Activated naive CD8-positive, alpha-beta T cell (primary cell): Measurements from ENCODE around the gene TPK1.

Source experiments
- H3K27ac Mint-ChIP-seq: one replicate; pipeline ENCODE4 v1.8.0; 2021; ENCODE audit warnings: mixed read lengths
- H3K27me3 Mint-ChIP-seq: one replicate; pipeline ENCODE4 v1.8.0; 2021; ENCODE audit warnings: mixed read lengths
- H3K36me3 Mint-ChIP-seq: one replicate; pipeline ENCODE4 v1.8.0; 2021; ENCODE audit warnings: mixed read lengths
- H3K4me1 Mint-ChIP-seq: one replicate; pipeline ENCODE4 v1.8.0; 2021; ENCODE audit warnings: low read depth, mixed read lengths
- H3K4me3 Mint-ChIP-seq: one replicate; pipeline ENCODE4 v1.8.0; 2021; ENCODE audit warnings: mild to moderate bottlenecking, mixed read lengths
- H3K9me3 Mint-ChIP-seq: one replicate; pipeline ENCODE4 v1.8.0; 2021; ENCODE audit warnings: low read depth, mixed read lengths

TPK1 gene

GRCh38 chr7:144546782-144547181, 289.1 kb downstream of the TPK1 start:
- no peaks in the 10 kb centered on the region for H3K4me1 Mint-ChIP-seq
- H3K36me3 Mint-ChIP-seq = peaks cover 32% of the 10 kb centered on the region
- H3K27ac Mint-ChIP-seq = no peak overlapping the region
- H3K27me3 Mint-ChIP-seq = no peaks in the 10 kb centered on the region
- no peak overlapping the region for H3K4me3 Mint-ChIP-seq
- H3K9me3 Mint-ChIP-seq = no peaks in the 10 kb centered on the region

GRCh38 chr7:144545330-144545729, 290.5 kb downstream of the TPK1 start:
- Mint-ChIP-seq H3K9me3 (no peaks in the 10 kb centered on the region), H3K4me3 (no peak overlapping the region), H3K27me3 (no peaks in the 10 kb centered on the region), H3K36me3 (peaks cover 36% of the 10 kb centered on the region), H3K27ac (no peak overlapping the region), H3K4me1 (no peaks in the 10 kb centered on the region)

- H3K9me3 Mint-ChIP-seq = no peaks in the 10 kb centered on the region
- no peaks in the 10 kb centered on the region for H3K27me3 Mint-ChIP-seq
- H3K4me1 Mint-ChIP-seq = no peaks in the 10 kb centered on the region
- no peak overlapping the region for H3K27ac Mint-ChIP-seq
- H3K4me3 Mint-ChIP-seq = no peak overlapping the region
- peaks cover 27% of the 10 kb centered on the region for H3K36me3 Mint-ChIP-seq
These were observed 301.0 kb downstream of the TPK1 start for GRCh38 chr7:144534655-144535395.

- H3K4me3 Mint-ChIP-seq = no peak overlapping the region
These were observed 301.7 kb downstream of the TPK1 start for GRCh38 chr7:144534196-144534595.

GRCh38 chr7:144531181-144531580, 304.7 kb downstream of the TPK1 start:
- Mint-ChIP-seq H3K4me1 (no peaks in the 10 kb centered on the region), H3K9me3 (no peaks in the 10 kb centered on the region), H3K36me3 (peaks cover 27% of the 10 kb centered on the region), H3K4me3 (no peak overlapping the region), H3K27ac (no peak overlapping the region), H3K27me3 (no peaks in the 10 kb centered on the region)

More at GRCh38 chr7:144534196-144534595, 301.7 kb downstream of the TPK1 start:
- Mint-ChIP-seq H3K27ac (no peak overlapping the region), H3K4me1 (no peaks in the 10 kb centered on the region), H3K9me3 (no peaks in the 10 kb centered on the region), H3K36me3 (peaks cover 25% of the 10 kb centered on the region), H3K27me3 (no peaks in the 10 kb centered on the region)

- Mint-ChIP-seq H3K27ac (no peak overlapping the region), H3K4me1 (peaks cover 1% of the 10 kb centered on the region), H3K4me3 (no peak overlapping the region), H3K27me3 (no peaks in the 10 kb centered on the region), H3K9me3 (no peaks in the 10 kb centered on the region), H3K36me3 (peaks cover 26% of the 10 kb centered on the region)
These were observed 306.5 kb downstream of the TPK1 start for GRCh38 chr7:144529269-144529926.

- Mint-ChIP-seq H3K27me3 (no peaks in the 10 kb centered on the region), H3K4me3 (no peak overlapping the region), H3K36me3 (peaks cover 24% of the 10 kb centered on the region), H3K27ac (no peak overlapping the region), H3K4me1 (peaks cover 1% of the 10 kb centered on the region), H3K9me3 (no peaks in the 10 kb centered on the region)
These were observed 307.3 kb downstream of the TPK1 start for GRCh38 chr7:144528536-144529045.

GRCh38 chr7:144527051-144527471, 308.8 kb downstream of the TPK1 start:
- Mint-ChIP-seq H3K4me3 (no peak overlapping the region), H3K9me3 (no peaks in the 10 kb centered on the region), H3K4me1 (peaks cover 1% of the 10 kb centered on the region), H3K27ac (no peak overlapping the region), H3K36me3 (peaks cover 27% of the 10 kb centered on the region), H3K27me3 (no peaks in the 10 kb centered on the region)

GRCh38 chr7:144525956-144526355, 309.9 kb downstream of the TPK1 start:
- peaks cover 1% of the 10 kb centered on the region for H3K4me1 Mint-ChIP-seq
- no peaks in the 10 kb centered on the region for H3K27me3 Mint-ChIP-seq
- no peaks in the 10 kb centered on the region for H3K9me3 Mint-ChIP-seq
- H3K36me3 Mint-ChIP-seq = peaks cover 32% of the 10 kb centered on the region
- H3K4me3 Mint-ChIP-seq = no peak overlapping the region
- H3K27ac Mint-ChIP-seq = no peak overlapping the region

GRCh38 chr7:144524271-144524670, 311.6 kb downstream of the TPK1 start:
- H3K9me3 Mint-ChIP-seq = no peaks in the 10 kb centered on the region
- H3K4me3 Mint-ChIP-seq = no peak overlapping the region
- peaks cover 4% of the 10 kb centered on the region for H3K4me1 Mint-ChIP-seq
- no peak overlapping the region for H3K27ac Mint-ChIP-seq
- peaks cover 24% of the 10 kb centered on the region for H3K36me3 Mint-ChIP-seq
- H3K27me3 Mint-ChIP-seq = no peaks in the 10 kb centered on the region

- no peaks in the 10 kb centered on the region for H3K27me3 Mint-ChIP-seq
- peaks cover 24% of the 10 kb centered on the region for H3K36me3 Mint-ChIP-seq
- H3K4me1 Mint-ChIP-seq = peaks cover 7% of the 10 kb centered on the region
- H3K27ac Mint-ChIP-seq = no peak overlapping the region
- no peaks in the 10 kb centered on the region for H3K9me3 Mint-ChIP-seq
- H3K4me3 Mint-ChIP-seq = no peak overlapping the region
These were observed 312.2 kb downstream of the TPK1 start for GRCh38 chr7:144523621-144524020.

- no peak overlapping the region for H3K4me3 Mint-ChIP-seq
- H3K27me3 Mint-ChIP-seq = no peaks in the 10 kb centered on the region
- H3K36me3 Mint-ChIP-seq = peaks cover 13% of the 10 kb centered on the region
- no peaks in the 10 kb centered on the region for H3K9me3 Mint-ChIP-seq
- peaks cover 21% of the 10 kb centered on the region for H3K4me1 Mint-ChIP-seq
- H3K27ac Mint-ChIP-seq = no peak overlapping the region
These were observed 315.9 kb downstream of the TPK1 start for GRCh38 chr7:144519925-144520324.

GRCh38 chr7:144518360-144518759, 317.5 kb downstream of the TPK1 start:
- Mint-ChIP-seq H3K4me3 (no peak overlapping the region), H3K36me3 (peaks cover 13% of the 10 kb centered on the region), H3K9me3 (no peaks in the 10 kb centered on the region), H3K27me3 (no peaks in the 10 kb centered on the region), H3K4me1 (peaks cover 21% of the 10 kb centered on the region), H3K27ac (no peak overlapping the region)

GRCh38 chr7:144517749-144518148, 318.1 kb downstream of the TPK1 start:
- no peak overlapping the region for H3K27ac Mint-ChIP-seq
- peaks cover 21% of the 10 kb centered on the region for H3K4me1 Mint-ChIP-seq
- H3K4me3 Mint-ChIP-seq = no peak overlapping the region
- H3K36me3 Mint-ChIP-seq = peaks cover 13% of the 10 kb centered on the region
- no peaks in the 10 kb centered on the region for H3K9me3 Mint-ChIP-seq
- H3K27me3 Mint-ChIP-seq = no peaks in the 10 kb centered on the region

GRCh38 chr7:144516729-144517525, 318.9 kb downstream of the TPK1 start:
- peaks cover 21% of the 10 kb centered on the region for H3K4me1 Mint-ChIP-seq
- H3K27me3 Mint-ChIP-seq = no peaks in the 10 kb centered on the region
- no peak overlapping the region for H3K4me3 Mint-ChIP-seq
- H3K36me3 Mint-ChIP-seq = peaks cover 7% of the 10 kb centered on the region
- H3K9me3 Mint-ChIP-seq = no peaks in the 10 kb centered on the region
- no peak overlapping the region for H3K27ac Mint-ChIP-seq
